Kidney (tissue), 14 donors: ENCODE results near the gene LRPAP1. TPM values are rescaled to one million over a fixed set of nuclear protein-coding genes. Genes with fewer than 3 reads are reported as not detected.

Experiments
- DNase-seq, 5 donors: peaks; one replicate each; pipeline ENCODE4 v3.0.0-alpha.2; 2013 to 2020
- FAIRE-seq: peaks from 2 replicates; lab custom pipeline; 2012; peaks lifted over from hg19 to GRCh38; lab: Jason Lieb, UNC
- H3K27ac ChIP-seq, 2 donors: one replicate each; pipeline ENCODE4 v1.7.0; 2013; ENCODE audit warnings: low read depth in 2 of 2, low read length in 2 of 2, inconsistent platforms in 1 of 2
- H3K27me3 ChIP-seq: one replicate; pipeline ENCODE4 v1.7.1; 2013; ENCODE audit warnings: low read length, inconsistent platforms; ENCODE audit not compliant: control insufficient read depth, insufficient read depth
- H3K36me3 ChIP-seq, 3 donors: one replicate each; pipeline versions ENCODE4 v1.7.0 to v1.7.1; 2013; ENCODE audit warnings: low read length in 3 of 3, control low read depth in 1 of 3, inconsistent platforms in 1 of 3; ENCODE audit not compliant: insufficient read depth in 3 of 3, control insufficient read depth in 2 of 3
- H3K4me1 ChIP-seq, 3 donors: one replicate each; pipeline versions ENCODE4 v1.7.0 to v1.7.1; 2013; ENCODE audit warnings: low read length in 3 of 3, inconsistent platforms in 1 of 3, low read depth in 1 of 3; ENCODE audit not compliant: control insufficient read depth in 2 of 3, insufficient read depth in 2 of 3
- H3K4me3 ChIP-seq, 3 donors: one replicate each; pipeline versions ENCODE4 v1.7.0 to v1.8.1; 2013; ENCODE audit warnings: low read length in 3 of 3, control low read depth in 1 of 3, inconsistent platforms in 1 of 3
- H3K9ac ChIP-seq, 3 donors: one replicate each; pipeline versions ENCODE4 v1.7.0 to v1.7.1; 2013; ENCODE audit warnings: low read length in 3 of 3, control low read depth in 1 of 3, inconsistent platforms in 1 of 3
- H3K9me3 ChIP-seq, 3 donors: one replicate each; pipeline versions ENCODE4 v1.7.0 to v1.7.1; 2013; ENCODE audit warnings: low read length in 3 of 3, control low read depth in 1 of 3, inconsistent platforms in 1 of 3; ENCODE audit not compliant: control insufficient read depth in 2 of 3, insufficient read depth in 1 of 3
- intact Hi-C: fragments of 100-400 bp; cut with DNase I; formaldehyde crosslinking; loops from one replicate; pipeline ENCODE4 v1.11.1; 2022
- polyA plus RNA-seq: library from polyadenylated mRNA; stranded (reverse); fragments of 350-450 nt; fragmentation: Illumina TruSeq; extraction: RNeasy Lipid Tissue Mini Kit (QIAGEN cat#74804); gene quantifications from one replicate; pipeline ENCODE4 v1.2.3, GENCODE V29; 2014; ENCODE audit warnings: low read depth, low replicate concordance; ENCODE audit not compliant: insufficient read depth
- total RNA-seq: library from RNA; stranded (reverse); fragmentation: NEBNext Ultra II Directional; extraction: Animal tissue kit (Norgen Biotek cat#: 25700); gene quantifications from one replicate; pipeline ENCODE4 v1.2.1, GENCODE V29; 2021
- TF ChIP-seq, protein P1 (sequence below): IDR thresholded peaks from 3 replicates; pipeline ENCODE4 v1.5.1; 2012; ENCODE audit warnings: mild to moderate bottlenecking, moderate library complexity, borderline replicate concordance; ENCODE audit not compliant: insufficient read depth; ENCODE audit errors: extremely low read depth
- donor health status: control.
- donor health status: control.
- donor health status: control.
- donor health status: control.
- donor health status: control.
- donor health status: DM: yes; HTN: yes; CAD: no.
- donor health status: Normal renal cell carcinoma (clear cell type).

The LRPAP1 gene
- total and polyA plus RNA-seq, 2 donors from 2014 or later: 204 to 373 TPM

- Histone ChIP-seq H3K9me3 (no peaks in the 10 kb centered on the region), H3K4me3 (no peak overlapping the region), H3K36me3 (no peaks in the 10 kb centered on the region), H3K27ac (peak overlapping the region; percentile 32 to 65), H3K27me3 (no peaks in the 10 kb centered on the region), H3K9ac (no peak overlapping the region), H3K4me1 (peaks cover 0 to 12% (median 0%) of the 10 kb centered on the region in 3 donors)
- peak in 4 of 5 donors; percentile 72 to 96 (median 83) for DNase-seq
- TF ChIP-seq, protein P1, sequence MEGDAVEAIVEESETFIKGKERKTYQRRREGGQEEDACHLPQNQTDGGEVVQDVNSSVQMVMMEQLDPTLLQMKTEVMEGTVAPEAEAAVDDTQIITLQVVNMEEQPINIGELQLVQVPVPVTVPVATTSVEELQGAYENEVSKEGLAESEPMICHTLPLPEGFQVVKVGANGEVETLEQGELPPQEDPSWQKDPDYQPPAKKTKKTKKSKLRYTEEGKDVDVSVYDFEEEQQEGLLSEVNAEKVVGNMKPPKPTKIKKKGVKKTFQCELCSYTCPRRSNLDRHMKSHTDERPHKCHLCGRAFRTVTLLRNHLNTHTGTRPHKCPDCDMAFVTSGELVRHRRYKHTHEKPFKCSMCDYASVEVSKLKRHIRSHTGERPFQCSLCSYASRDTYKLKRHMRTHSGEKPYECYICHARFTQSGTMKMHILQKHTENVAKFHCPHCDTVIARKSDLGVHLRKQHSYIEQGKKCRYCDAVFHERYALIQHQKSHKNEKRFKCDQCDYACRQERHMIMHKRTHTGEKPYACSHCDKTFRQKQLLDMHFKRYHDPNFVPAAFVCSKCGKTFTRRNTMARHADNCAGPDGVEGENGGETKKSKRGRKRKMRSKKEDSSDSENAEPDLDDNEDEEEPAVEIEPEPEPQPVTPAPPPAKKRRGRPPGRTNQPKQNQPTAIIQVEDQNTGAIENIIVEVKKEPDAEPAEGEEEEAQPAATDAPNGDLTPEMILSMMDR: no peak
- intact Hi-C loops: no loop called here
- no peak for FAIRE-seq
These were observed 47.9 kb downstream of the LRPAP1 start for GRCh38 chr4:3484057-3484973.

DNA sequence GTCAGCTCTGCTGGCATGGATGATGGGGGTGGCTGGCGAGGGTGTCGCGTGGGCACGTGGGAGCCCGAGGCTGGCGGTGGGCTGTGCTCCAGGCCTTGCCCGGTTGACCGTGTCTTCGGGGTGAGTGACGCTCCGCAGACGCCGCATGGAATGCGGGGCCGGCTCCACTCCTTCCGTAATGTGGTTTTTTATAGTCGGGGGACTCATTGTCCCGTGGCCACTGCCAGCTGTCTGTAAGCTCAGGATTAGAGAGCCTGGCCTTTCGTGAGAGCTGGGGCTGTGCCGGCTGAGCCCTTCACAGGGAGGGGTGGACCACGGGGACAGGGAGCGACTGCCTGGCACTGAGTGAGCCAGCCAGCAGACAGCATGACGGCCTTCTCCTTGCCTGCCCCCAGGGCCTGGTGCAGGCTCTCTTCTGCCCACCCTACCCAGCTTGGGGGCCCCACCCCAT lies 48.7 kb downstream of the LRPAP1 start:
- H3K4me1 ChIP-seq: peaks cover 0 to 12% (median 0%) of the 10 kb centered on the region in 3 donors
- no peaks in the 10 kb centered on the region for H3K36me3 ChIP-seq
- H3K27ac ChIP-seq: peak overlapping the region in 1 of 2 donors; percentile 32
- DNase-seq (peak in 3 of 5 donors; percentile 54 to 65 (median 65)), FAIRE-seq (no peak)
- intact Hi-C loops: no loop called here
- TF ChIP-seq, protein P1: no peak
- no peaks in the 10 kb centered on the region for H3K9me3 ChIP-seq
- H3K9ac ChIP-seq: no peak overlapping the region
- H3K4me3 ChIP-seq: no peak overlapping the region
- no peaks in the 10 kb centered on the region for H3K27me3 ChIP-seq

DNA sequence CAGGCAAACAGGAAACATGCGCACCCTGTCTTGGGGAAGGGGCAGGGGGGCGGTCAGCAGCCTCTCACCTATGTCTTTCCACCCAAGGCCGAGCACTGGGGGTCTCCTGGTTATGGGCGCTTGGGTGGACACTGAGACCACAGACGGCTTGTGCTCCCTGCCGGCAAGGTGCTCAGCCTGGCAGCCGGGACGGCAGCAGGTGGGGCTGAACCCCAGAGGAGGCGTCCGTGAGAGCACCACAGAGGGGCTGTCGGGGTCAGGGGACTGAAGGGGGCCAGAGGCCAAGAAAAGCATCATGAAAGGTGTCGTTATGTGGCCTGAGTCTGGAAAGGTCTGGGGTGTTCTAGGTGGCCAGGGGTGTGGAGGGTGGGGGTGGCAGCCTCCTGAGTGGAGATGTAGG lies 49.5 kb downstream of the LRPAP1 start:
- Histone ChIP-seq H3K27me3 (no peaks in the 10 kb centered on the region), H3K9me3 (no peaks in the 10 kb centered on the region), H3K9ac (no peak overlapping the region), H3K4me1 (peaks cover 0 to 12% (median 0%) of the 10 kb centered on the region in 3 donors), H3K4me3 (no peak overlapping the region), H3K36me3 (no peaks in the 10 kb centered on the region), H3K27ac (no peak overlapping the region)
- TF ChIP-seq, protein P1: no peak
- FAIRE-seq (no peak), DNase-seq (no peak)
- intact Hi-C loops: no loop called here
